DOHH2 (cell line): ENCODE measurements around the gene HS3ST5.

Source experiments
- EZH2phosphoT487 ChIP-seq: fragments of 200-600 bp; sonication (generic); IDR thresholded peaks from 2 replicates; pipeline ENCODE4 v1.6.1; 2017; ENCODE audit warnings: borderline replicate concordance, mild to moderate bottlenecking, antibody characterized with exemption, low read length, moderate library complexity, mixed read lengths
- TF ChIP-seq, protein P1 (sequence below): fragments of 200-600 bp; sonication (generic); IDR thresholded peaks from one replicate; pipeline ENCODE4 v1.5.1; 2014; ENCODE audit warnings: antibody characterized with exemption, mild to moderate bottlenecking, low read depth, low read length; ENCODE audit not compliant: poor library complexity, severe bottlenecking

DNA sequence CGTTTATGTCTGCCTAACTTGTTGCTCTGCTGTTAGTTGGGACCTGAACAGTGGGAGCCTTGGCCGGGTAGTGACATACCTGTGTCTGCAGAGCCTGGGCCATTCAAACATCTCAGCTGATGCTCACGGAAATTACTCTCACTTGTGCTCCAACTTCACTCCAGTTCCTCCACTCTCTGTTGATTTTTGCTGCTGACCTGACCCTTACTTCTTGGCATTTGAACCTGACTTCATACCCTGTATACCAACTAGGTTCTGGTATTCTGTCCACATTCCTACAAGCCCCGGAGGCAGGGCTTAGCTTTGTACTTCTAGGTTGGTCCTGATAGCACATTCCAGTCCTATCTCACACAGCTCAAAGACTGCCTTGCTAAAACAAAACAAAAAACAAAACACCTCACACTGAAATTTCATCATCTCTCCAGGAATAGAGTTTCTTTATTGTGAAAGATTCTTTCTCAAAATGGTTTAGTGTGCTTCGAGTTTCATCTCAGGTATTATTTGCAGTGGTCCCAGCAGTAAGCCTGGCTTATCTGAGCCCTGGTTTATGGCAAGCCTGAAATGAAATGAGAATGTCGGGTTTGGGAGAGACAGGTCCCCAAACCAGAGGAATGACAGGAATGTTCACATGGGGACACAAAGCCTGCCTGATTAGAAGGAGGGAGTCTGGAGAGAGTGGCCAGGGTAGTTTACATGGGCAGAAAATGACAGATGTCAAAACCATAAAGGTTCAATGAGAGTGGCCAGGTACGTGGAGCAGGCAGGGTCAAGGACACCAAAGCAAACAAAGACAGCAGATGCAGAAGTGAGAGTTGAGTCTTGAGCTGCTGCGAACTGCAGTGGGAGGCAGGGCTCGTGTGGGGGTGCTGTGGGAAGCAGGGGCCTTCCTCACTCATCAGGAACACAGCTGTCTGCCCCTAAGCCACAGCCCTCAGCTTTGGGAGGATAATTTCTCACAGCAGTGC is 197.7 kb downstream of the HS3ST5 start:
- TF ChIP-seq, protein P1, sequence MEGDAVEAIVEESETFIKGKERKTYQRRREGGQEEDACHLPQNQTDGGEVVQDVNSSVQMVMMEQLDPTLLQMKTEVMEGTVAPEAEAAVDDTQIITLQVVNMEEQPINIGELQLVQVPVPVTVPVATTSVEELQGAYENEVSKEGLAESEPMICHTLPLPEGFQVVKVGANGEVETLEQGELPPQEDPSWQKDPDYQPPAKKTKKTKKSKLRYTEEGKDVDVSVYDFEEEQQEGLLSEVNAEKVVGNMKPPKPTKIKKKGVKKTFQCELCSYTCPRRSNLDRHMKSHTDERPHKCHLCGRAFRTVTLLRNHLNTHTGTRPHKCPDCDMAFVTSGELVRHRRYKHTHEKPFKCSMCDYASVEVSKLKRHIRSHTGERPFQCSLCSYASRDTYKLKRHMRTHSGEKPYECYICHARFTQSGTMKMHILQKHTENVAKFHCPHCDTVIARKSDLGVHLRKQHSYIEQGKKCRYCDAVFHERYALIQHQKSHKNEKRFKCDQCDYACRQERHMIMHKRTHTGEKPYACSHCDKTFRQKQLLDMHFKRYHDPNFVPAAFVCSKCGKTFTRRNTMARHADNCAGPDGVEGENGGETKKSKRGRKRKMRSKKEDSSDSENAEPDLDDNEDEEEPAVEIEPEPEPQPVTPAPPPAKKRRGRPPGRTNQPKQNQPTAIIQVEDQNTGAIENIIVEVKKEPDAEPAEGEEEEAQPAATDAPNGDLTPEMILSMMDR, result no peak
- no peak for TF ChIP-seq EZH2phosphoT487
